ENCODE results near the gene CELF2.

CELF2 gene

DNA sequence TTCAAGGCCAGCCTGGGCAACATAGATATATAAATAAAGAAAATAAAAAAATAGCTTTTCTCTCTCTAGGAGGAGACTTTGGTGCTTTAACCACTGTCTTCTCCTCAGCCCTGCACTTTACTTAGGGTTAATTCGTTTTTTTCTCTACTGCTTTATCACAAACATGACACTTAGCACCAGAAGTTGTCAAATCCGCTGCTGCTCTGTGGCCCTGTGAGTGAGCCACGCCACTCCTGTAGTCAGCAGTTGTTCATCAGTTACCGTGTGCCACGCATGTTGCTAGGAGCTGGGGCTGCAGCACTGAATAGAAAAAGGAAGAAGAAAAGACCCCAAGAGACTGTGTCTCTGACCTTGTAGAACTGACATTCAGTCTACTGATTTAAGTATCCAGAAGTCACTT, 232.6 kb downstream of the CELF2 start:
- DNase-seq (ENCODE audit: low spot score), result no peak

DNA sequence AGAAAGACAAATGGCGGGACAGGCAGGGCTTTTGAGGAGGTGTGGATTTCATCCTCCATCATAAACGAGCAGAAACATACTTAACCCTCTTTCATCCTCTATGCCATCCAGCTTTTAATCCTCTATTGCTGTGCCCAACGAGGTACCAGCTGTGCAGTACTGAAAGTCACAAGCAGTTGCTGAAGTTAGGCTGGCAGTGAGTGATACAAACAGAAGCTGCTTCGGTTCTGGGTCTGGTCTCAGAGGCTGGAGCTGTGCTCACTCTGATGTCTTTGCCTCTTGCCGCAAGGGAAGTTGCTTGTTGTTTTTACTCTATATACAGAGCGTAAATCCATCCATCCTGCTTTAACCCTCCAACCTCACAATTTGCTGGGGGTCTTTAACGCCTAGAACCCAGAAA, 235.2 kb downstream of the CELF2 start:
- DNase-seq (ENCODE audit: low spot score), result no peak

DNA sequence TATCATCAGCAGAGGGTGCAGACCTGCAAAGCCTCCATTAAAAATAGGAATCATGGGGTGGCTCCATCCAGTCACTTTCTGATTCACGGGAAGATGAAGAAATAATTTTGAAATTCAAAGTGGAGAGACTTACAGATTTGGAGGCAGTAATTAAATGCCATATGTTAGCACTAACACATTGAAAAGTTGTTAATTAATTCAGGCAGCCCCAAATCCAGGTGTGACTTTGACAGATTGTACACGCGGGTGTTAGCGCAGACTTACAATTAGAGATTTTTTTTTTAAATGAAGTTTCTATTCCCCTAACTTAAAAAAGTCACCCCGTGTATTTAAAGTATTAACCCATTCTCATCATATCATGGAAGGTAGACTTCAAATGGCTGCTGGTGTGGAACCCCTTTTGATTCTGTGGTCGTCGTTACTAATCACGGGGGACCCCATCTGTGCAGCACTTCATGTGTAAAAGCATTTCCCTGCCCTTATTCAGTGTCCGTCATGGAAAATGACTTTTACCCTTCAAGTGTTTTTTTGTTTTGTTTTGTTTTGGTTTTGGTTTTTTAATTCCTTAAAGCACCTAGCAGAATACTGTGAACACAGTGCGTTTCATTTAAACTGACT, 235.8 kb downstream of the CELF2 start:
- DNase-seq (ENCODE audit: low spot score), result no peak

DNA sequence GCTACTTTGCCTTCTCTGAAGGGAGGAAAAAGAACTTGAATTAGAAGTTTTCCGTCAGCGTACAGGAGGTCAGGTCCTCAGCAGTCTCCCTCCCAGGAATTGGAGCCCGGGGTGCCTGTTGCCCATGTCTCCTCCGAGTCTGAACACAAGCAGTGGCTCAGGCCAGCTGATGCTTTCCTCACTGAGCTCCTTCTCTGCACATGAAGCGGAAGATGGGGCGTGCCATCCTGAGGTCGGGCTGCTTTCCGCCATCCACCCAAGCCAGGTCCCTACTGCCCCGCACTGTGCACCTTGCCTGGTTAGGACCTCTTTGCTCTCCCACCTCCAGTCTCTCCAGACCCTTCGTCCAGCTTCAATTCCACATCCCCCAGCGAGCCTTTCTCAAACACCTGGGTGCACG, 237.5 kb downstream of the CELF2 start:
- DNase-seq (ENCODE audit: low spot score), result no peak

DNA sequence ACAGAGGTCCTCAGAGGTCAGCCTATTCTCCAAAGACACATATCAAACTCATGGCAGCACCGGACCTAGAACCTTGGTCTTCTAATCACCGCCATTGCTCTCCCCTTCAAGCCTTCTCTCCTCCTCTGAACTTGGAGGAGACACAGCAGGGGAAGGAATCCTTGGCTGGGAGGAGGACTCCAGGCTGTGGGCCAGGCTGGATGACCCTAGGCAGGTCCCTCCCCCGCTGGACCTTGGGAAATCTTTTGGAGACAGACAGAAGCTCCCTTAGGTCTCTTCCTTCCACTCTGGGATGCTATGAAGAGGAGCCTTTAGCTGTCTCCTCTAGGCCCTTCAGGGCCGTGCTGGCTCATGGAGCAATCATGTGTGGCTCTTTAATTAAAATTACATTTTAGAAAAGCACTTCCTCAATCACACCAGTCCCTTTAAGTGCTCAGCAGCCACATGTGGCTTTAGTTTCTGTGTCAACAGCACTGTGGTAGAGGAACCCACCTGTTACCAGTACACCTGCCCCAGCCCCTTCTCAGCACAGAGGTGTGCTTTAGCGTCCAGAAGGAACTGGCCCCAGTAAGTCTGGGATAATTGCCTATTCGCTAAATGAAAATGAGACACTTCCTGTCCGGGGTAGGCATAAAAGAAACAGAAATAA, 238.2 kb downstream of the CELF2 start:
- no peak for DNase-seq (ENCODE audit: low spot score)

DNA sequence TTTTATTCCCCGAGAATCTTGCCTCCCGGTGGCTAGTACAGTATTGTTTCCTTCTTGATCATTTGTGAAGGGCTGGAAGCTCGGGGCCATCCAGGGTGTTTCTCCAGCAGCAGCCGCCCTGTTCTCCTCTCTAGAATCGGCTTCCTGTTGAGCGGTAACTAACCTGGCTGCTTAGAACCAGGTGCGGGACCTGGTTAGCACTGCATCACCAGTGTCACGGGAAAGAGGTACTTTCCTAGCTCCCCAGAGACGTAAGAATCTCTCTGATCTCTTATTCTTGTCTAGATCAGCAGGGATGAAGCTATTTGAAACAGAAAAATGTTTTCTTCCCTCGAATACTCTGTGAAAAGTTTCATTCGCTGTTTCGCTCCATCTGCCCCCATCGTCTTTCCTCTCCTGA, 239.2 kb downstream of the CELF2 start:
- no peak for DNase-seq (ENCODE audit: low spot score)

DNA sequence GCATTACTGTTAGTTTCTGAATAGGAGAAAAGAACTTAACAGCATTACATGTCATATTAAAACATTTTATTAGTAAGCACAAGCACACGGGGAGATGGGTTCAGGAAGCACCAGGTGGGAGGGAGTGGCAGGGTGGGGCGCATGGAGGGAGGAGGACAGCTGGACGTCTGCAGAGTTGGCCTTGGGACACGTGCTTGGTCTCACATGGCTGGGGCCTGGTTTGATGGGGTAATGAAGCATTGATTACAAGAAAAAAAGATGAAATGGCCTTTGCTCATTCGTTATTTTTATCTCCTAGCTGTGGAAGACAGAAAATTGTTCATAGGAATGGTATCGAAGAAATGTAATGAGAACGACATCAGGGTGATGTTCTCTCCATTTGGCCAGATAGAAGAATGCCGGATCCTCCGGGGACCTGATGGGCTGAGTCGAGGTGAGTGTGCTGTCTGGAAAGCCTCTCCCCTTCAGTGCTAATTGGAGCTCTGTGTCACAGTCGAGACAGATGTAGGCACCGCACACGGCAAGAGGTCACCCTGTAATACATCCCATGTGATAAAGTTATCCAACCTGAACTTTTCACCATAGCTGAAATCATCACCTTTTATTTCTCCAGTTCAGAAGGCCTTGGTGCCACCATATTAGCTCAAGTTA, 239.9 kb downstream of the CELF2 start:
- no peak for DNase-seq (ENCODE audit: low spot score)

DNA sequence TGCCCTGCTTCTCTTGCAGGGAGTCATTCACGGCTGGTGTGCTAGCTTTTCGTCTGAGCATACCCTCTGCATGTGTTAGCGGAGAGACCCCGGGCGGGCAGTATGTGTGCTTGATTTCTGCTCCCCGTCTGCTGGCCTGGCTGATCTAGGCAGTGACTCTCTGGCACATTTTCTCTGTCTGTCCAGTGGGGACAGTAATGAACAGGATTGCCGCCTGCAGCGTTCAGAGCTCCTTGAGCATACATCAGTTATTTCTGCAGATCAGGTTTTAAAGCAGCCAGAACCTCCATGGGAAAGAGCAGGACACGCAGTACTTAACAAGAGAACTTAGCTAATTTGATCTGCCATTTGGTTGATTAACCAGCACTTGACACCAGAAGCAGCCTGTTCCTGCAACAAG, 242.5 kb downstream of the CELF2 start:
- no peak for DNase-seq (ENCODE audit: low spot score)

DNA sequence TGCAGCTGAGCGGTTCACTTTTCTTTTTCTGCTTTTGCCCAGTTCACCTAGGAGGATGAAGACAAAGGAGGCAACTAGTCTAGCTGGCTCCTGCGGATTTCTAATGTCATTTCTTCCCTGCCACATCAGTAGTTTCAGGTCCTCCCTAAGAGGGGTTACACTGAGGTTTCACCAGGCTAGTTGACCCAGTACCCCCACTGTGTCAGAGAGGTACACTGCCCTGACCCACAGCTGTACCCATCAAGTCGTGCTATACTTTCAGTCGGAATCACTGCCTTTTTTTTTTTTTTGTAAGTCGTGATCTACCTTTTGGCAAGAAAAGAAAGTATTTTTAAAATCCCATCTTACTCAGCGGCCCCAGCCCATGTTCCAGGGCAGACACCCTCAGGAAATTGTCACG, 243.5 kb downstream of the CELF2 start:
- DNase-seq (ENCODE audit: low spot score), result no peak

DNA sequence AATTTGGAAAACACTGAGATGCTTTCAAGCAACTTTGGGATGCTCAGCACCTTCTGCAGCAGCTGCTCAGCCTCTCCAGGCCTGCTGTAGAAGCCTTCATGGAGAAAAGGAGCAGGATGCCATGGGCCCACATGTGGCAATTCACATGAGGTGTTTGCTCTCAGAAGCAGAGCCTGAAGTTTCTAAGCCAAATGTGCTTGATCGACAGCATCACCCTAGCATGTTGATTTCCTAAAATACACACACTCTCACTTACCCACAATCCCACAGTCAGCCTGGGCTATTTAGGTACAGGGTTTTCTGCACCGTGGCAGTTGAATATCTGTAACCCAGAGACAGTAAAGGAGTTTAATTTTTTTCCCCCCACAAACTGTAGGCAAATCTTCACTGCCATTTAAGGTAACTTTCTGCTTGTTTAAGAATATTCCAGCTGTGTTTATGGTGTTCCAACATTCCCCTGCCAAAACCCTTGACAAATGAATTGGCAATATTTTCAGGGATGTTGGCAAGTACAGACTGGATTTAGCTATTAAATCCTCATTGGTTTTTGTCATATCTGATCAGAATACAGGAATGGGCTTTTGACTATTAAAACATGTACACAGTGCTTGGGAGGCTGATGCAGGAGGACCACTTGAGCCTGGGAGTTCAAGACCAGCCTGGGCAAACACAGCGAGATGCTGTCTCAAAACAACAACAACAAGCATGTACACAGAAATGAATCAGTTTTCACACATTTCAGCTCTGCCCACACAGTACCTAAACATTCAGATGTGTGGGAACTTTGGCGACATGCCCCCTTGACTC, 244.2 kb downstream of the CELF2 start:
- DNase-seq (ENCODE audit: low spot score), result no peak

DNA sequence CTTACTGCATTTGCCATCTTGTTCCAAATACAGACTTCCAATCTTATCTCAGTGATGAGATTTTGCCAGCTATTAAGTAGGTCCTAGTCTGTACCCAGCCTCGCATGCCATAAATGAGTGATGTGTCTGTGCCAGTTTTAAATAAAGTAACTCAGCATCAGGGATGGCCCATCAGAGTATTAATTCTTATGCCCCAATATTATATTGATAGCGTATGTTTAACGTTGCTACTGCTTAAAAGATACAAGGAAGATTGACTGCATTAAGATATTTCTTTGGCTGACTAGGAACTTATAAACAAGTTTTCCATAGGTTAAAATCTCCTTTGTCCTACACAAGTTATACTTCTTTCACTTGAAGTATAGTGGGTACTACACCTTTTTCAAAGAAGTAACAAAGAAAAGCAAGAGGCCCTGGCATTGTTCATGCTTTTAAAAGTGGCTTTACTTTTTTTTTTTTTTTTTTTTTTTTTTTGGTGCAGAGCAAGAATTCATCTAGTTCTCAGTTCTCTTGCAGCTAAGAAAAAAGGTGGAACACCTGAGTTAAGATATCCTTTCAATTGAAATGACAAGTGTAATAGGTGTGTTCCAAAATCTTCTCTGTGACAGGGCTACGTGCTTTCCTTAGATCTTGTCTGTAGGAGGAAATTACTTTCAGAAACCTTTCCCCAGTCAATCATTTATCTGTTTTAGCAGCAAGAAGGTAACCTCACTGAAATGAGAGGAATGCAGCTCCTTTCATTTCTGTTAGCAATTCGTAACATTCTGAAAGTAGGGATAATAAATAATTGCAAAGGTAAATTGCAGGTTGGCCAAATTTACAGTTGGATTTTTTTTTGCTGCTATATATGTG, 245.0 kb downstream of the CELF2 start:
- peak; percentile 53 for DNase-seq (ENCODE audit: low spot score)

DNA sequence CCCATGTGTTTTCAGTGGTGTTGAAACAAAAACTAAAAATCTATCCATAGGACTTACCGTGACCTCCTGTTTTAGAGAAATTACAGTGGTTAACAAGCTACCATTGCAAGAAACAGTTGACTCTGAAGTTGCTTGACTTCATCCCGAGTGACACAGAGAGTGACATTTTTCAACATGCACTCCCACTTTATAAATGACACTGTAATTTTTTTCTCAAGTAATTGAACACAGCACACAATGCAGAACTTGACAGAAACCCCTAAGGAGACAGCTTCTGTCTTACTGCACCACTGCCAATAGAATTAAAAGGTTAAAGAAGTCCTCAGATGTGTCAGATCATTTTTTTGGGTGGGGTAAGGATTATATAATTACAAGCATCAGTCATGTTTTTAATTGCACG, 246.1 kb downstream of the CELF2 start:
- no peak for DNase-seq (ENCODE audit: low spot score)

DNA sequence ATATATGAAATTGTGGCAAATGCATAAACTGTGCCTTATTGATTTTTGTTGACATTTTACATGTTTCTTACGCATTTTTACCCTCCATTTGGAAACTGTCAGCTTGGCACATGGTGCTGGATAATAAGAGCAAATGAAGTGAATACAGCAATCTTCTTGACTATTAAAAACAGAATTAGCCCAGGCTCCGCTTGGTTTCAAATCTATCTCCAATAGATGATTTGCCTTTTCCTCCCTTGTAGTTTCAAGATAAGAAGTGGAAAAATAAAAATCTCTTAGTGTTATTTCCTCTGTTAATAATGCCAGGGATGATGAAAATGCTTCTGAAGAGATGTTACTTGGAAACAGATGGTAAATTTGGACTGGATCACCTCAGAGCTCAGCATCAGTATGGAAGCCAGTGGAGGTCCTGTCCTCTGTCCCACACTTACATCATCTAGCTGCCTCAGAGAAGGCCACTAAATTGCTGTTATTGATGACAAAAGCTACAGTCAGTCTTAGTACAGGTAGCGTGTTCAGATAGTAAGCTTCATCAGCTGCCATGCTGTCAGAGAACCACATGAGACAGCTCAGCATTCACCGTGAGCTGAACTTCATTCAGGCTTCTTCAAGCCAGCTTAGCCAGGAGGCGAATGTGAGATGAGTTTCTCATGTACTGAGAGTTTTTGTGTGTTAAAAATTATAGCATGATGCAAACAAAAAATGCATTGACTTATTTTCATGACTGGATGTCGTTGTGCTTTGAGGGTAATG, 246.8 kb downstream of the CELF2 start:
- no peak for DNase-seq (ENCODE audit: low spot score)

DNA sequence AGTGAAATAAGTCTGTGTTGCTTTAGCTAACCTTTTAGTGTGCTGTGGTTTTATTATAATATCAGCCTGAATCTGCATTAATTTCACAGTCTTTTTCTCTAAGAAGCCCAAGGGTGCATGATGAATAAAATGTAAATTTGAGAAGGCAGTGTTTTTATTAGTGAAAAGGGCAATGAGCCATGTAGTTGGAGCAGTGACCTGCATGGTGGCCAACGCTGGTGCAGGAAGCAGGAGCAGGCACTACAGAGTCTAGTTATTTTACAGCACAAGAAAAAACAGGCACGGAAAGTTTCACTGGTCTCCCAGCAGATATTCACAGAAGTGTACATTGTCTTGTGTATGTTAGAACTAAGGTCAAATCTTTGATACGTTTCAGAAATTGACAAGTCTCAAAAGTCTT, 247.8 kb downstream of the CELF2 start:
- DNase-seq (ENCODE audit: low spot score), result no peak

DNA sequence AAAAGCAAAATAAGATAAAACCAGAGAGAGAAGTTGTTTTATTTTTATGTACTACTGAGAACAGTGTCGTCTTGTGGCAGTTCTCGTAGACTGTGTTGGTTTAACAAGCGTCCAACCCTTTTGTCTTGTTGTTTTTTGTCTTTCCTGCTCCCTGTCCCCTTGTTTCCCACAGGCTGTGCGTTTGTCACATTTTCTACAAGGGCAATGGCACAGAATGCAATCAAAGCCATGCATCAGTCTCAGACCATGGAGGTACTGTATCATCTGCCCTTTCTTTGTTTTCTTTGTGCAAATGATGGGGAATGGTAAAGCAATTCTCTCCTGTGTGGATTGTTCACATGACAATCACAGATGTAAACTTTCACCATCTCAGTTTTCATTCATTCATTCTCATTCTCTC, 248.8 kb downstream of the CELF2 start:
- no peak for DNase-seq (ENCODE audit: low spot score)

DNA sequence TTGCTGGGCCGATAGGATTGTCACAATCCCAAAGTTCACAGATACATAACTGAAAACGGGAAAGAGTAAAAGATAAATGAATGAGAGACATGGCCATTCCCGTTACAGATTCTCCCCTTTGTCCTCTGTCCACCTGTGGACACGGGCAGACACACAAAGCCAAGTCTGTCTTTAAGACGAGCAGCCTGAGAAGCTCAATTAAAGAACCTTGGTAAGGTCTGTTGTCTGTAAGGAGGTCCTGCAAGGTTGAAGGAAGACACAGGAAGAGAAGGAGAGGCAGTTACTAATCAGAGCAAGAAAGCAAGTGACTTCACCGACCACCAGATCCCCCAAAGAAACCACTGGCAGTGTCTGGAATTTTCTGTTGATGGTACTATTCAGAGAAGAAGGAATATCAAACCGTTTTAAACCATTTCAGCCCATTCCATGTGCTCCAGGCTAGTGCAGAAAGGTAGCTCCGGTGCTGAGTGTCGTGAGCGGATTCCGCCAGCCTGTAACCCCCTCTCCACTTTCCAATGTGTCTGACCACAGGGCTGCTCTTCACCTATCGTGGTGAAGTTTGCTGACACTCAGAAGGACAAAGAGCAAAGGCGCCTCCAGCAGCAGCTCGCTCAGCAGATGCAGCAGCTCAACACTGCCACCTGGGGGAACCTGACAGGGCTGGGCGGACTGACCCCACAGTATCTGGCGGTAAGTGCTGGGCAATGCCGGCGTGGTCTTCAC, 252.6 kb downstream of the CELF2 start:
- peak; percentile 72 for DNase-seq (ENCODE audit: low spot score)

DNA sequence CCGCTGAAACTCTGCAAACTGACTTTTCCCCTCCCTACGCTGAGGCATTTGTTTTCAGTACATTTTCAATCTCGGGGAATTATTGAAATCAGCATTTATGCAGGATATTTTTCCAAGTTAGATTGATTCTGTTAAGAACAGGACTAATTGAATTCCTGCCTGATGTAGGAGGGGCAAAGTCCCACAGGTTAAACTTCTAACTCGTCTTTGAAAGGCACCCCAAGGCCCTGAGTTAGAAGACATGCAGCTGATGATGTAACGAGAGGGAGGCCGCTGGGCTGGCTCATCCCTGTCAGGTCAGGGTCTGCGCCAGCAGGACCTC, 253.1 kb downstream of the CELF2 start:
- no peak for DNase-seq (ENCODE audit: low spot score)

DNA sequence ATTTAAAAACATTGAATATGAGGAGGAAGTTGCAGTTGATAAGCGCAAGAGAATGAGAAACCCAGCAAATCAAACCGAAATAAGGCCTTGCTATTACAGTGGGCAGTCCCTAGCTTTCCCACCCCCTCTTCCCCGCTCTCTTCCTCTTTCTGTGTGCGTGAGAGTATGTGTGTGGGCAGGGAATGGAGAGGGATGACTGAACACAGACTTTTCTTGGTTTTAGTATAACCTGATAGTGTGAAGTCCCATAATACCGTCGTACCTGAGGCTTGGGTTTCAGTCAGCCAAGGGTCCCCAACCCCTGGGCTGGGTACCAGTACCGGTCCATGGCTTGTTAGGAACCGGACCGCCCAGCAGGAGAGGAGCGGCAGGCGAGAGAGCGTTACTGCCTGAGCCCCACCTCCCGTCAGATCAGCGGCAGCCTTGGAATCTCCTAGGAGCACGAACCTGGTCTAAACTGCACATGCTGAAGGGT, 255.3 kb downstream of the CELF2 start:
- no peak for DNase-seq (ENCODE audit: low spot score)

DNA sequence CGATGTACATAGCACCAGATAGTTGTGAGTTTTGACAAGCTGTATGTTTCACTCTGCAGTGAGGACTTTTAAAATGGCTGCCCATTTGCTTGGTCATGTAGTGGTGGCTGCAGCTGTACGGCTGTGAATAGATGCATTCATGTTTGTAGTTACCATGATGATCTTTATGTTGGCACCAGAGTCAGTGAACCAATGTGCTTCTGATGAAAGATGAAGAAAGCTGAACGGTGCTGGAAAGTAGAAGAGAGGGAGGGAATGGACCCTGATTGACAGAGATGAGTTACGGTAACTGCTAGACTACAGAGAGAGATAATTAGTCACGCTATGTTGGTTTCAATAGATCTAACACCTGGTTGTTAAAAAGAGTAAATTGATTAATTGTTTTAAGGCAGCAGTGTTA, 256.8 kb downstream of the CELF2 start:
- DNase-seq (ENCODE audit: low spot score), result no peak

DNA sequence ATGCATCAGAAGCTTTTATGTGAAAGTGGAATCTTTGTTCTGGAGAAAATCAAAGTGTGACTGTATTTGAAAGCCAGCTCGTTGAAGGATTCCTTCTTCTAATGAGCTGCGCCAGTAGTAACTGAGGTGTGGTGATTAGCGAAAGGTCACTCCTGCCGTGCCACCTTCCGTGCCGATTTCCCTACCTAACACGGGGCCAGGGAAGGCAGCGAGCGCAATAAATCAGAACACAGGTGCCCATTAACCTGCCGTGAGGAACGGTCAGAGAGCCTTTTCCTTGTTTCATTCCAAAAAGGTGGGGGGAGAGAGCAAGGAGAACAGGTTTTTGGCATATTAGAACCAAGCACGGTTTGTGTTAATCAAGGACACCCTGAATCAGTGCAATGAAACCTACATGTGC, 258.0 kb downstream of the CELF2 start:
- DNase-seq (ENCODE audit: low spot score), result no peak

Data from kidney tubule cell (primary cell).